GM19238 (cell line): ENCODE results near the gene ZNF557.
"Not testable (repeated sequence)": the region's sequence is repeated elsewhere in the genome, so short reads cannot be mapped to it uniquely, and the experiment has no call there.

Experiments used
- DNase-seq: peaks from one replicate; pipeline ENCODE4 v3.0.0; 2011; ENCODE audit warnings: low spot score; ENCODE audit not compliant: insufficient read length

ZNF557 gene

DNA sequence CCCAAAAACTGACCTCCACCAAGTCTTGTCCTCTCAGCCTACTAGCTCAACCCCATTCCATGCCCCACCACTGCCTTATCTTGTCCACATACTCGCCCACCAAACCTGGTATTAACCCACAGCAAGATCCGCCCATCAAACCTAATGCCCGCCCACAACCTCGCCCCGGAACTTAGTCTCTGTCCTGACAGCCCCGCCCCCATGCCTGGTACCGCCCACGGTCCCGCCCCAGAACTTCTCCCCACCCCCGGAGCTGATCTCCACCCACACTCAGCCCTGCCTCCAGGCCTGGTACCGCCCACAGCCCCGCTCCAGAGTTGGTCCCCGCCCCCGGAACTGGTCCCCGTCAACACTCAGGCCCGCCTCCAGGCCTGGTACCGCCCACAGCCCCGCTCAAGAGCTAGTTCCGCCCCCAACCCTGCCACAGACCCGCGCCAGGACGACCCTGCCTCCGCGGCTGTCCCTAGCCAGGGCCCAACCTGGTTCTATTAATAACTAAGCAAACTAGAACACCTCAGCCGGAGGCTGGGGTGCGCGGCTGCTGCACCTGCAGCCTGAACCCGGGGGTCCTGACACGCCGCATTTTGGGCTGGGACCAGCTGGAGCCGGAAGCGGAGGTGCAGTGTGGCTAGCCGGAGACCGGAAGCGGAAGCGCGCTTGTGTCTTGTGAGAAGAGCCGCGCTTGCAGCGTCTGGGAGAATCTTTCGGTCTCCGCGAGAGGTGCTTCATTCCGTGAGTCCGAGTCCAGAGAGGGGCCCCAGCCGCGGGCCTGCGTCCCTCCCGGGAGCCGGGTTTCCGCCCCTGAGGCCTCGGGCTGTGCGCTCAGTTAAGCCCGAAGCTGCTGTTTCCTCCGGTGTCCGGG, at the start of gene ZNF557:
ZNF557 (plus strand) TSS at position 662 of the 862 bp plus-strand sequence. CDS start 5,372 bp downstream, outside the sequence.
- DNase-seq = peak; percentile 86

DNA sequence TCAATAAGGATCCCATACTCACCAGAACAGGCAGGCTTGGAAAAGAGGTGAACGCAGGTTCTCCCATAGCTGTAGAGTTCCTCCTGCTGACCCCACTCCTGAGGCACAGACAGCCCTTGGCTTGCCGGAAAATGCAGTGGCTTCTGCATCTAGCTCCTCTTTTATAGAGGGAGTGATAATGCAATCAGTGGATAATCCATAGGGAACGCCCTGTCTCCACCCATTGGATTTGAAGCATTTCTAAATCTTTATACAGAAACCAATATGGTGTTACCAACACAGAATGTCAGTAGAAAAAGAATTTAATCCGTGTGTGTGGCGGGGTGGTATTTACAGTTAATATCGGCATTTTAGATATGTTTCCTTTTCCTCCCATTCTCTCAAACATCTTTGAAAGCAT, 48.2 kb upstream of the ZNF557 start, which contains the start of gene MBD3L2B:
MBD3L2B (minus strand) TSS at position 101 of the 400 bp plus-strand sequence; CDS start at position 67, 34 bp downstream.
- not testable (repeated sequence) for DNase-seq

DNA sequence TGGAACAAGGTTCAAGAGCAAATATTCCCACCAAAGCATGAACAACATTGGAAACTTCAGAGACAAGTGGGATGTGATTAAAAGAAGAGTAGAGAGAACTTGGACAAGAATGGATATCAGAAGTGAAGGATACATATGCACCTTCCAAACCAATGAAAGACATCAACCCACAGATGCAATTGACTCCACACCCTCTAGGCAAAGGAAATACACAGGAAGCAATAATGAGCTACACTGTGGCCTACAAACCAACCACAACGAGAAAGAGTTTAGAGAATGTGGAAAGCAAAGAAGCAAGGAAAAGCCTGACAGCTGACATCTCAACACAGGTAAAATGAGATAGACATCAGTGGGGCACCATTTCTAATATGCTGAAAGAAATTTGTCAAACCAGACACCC, 40.7 kb upstream of the ZNF557 start:
- DNase-seq = not testable (repeated sequence)

DNA sequence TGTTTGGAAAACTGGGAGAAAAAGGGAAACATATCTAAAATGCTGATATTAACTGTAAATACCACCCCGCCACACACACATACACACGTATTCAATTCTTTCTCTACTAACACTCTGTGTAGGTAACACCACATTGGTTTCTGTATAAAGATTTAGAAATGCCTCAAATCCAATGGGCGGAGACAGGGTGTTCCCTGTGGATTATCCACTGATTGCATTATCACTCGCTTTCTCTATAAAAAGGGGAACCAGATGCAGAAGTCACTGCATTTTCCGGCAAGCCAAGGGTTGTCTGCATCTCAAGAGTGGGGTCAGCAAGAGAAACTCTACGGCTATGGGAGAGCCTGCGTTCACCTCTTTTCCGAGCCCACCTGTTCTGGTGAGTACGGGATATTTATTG, 39.2 kb upstream of the ZNF557 start, which contains the start of gene MBD3L5:
MBD3L5 (plus strand) TSS at position 301 of the 400 bp plus-strand sequence; CDS start at position 335, 34 bp downstream.
- not testable (repeated sequence) for DNase-seq

GRCh38 chr19:7040079-7040478, 29.4 kb upstream of the ZNF557 start, which contains the start of gene MBD3L4:
TSS of gene MBD3L4 (minus strand) at chr19:7040179. CDS start at chr19:7040144, 35 bp downstream.
- DNase-seq = not testable (repeated sequence)

DNA sequence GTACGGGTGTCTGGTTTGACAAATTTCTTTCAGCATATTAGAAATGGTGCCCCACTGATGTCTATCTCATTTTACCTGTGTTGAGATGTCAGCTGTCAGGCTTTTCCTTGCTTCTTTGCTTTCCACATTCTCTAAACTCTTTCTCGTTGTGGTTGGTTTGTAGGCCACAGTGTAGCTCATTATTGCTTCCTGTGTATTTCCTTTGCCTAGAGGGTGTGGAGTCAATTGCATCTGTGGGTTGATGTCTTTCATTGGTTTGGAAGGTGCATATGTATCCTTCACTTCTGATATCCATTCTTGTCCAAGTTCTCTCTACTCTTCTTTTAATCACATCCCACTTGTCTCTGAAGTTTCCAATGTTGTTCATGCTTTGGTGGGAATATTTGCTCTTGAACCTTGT, 27.9 kb upstream of the ZNF557 start:
- DNase-seq = not testable (repeated sequence)

GRCh38 chr19:7049021-7049420, 20.5 kb upstream of the ZNF557 start, which contains the start of gene MBD3L2:
TSS of gene MBD3L2 (plus strand) at chr19:7049321. CDS start at chr19:7049374, 53 bp downstream.
- not testable (repeated sequence) for DNase-seq

- DNase-seq = not testable (repeated sequence)
Observed at GRCh38 chr19:7051421-7051820, 18.1 kb upstream of the ZNF557 start.

DNA sequence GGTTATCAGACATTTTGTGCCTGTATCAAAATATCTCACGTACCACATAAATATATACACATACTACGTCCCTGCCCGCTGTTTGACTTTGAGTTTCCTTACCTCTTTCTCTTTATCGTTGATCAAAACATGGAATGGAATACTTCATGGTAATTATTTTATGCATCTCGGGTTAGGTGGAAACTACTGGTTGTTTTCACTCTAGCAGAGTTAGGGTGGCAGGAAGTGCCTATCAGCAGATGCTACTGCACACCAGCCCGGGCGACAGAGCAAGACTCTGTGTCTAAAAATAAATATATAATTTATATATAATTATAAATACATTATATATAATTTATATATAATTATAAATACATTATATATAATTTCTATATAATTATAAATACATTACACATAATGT, 16.6 kb upstream of the ZNF557 start:
- DNase-seq = not testable (repeated sequence)

GRCh38 chr19:7054635-7055368, 14.7 kb upstream of the ZNF557 start:
- DNase-seq = not testable (repeated sequence)

- not testable (repeated sequence) for DNase-seq
Observed at GRCh38 chr19:7055679-7056078, 13.8 kb upstream of the ZNF557 start.

DNA sequence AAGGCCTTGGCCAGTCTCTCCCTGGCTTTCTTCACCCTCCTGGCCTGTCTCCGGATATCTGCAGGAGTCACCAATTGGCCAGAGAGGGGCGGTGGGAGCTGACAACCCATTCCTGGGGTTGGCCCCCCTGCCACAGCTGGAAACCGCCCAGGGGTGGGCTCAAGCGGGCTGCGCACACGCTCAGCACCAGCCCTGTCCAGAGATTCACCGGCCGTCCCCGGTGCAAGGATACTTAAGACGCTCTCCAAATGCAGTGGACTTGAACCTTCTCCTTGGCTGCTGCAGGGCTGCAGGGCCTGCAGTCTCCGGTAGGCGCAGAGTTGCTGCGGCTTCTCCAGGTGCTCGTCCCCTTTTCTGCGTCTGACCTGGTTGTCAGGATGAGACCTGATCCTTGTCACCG, 13.1 kb upstream of the ZNF557 start:
- not testable (repeated sequence) for DNase-seq

DNA sequence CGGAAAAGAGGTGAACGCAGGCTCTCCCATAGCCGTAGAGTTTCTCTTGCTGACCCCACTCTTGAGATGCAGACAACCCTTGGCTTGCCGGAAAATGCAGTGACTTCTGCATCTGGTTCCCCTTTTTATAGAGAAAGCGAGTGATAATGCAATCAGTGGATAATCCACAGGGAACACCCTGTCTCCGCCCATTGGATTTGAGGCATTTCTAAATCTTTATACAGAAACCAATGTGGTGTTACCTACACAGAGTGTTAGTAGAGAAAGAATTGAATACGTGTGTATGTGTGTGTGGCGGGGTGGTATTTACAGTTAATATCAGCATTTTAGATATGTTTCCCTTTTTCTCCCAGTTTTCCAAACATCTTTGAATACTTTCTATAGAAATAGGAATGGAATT, 10.9 kb upstream of the ZNF557 start, which contains the start of gene MBD3L3:
MBD3L3 (minus strand) TSS at position 101 of the 400 bp plus-strand sequence; CDS start at position 30, 71 bp downstream.
- not testable (repeated sequence) for DNase-seq

GRCh38 chr19:7059977-7060376, 9.5 kb upstream of the ZNF557 start:
- DNase-seq = not testable (repeated sequence)

DNA sequence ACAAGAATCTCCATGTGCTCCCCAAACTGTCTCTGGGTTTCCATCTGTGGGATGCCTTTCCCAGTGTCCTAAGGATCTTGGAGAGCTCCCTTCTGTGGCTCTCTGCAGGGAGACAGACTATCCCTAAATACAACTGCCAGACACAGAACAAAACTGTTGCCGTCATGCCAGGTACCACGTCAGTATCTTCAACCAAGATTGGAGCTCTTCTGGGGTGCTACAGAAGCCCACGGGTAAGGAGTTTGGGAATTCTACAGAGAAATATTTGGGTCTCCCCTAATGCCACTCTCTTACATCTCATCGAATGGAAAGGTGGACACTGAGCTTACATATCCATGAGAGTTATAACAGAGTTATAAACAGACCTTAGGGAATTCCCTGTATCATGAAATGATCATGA, 6.2 kb upstream of the ZNF557 start:
- no peak for DNase-seq

- DNase-seq = no peak
Observed at GRCh38 chr19:7063764-7064418, 5.6 kb upstream of the ZNF557 start.

DNA sequence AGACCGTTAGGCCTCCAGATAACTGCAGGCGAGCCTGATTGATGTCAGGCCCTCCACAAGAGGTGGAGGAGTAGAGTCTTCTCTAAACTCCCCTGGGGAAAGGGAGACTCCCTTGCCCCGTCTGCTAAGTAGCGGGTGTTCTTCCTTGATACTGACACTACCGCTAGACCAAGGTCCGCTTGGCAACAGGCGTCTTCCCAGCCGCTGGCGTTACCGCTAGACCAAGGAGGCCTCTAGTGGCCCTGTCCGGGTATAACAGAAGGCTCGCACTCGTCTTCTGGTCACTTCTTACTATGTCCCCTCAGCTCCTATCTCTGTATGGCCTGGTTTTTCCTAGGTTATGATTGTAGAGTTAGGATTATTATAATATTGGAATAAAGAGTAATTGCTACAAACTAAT, 2.4 kb upstream of the ZNF557 start:
- not testable (repeated sequence) for DNase-seq

DNA sequence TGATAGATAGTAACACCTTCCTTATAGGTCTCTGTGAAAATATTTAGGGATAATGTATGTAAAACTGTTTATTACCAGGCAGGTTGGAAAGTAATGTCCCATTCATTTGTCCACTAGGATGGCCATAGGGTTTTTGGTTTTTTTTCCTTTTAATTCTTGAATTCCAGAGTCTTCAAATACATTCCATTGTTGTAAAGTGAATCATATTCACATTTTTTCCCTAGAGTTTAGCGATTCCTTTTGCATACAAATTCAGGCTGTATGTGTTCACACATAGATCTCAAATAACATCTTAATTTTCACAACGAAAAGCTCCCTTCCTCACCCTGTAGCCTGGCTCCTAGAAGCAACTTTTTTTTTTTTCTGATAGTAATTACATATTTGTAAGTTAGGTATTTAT, 1.8 kb upstream of the ZNF557 start:
- no peak for DNase-seq

GRCh38 chr19:7068599-7068998, 904 bp upstream of the ZNF557 start:
- no peak for DNase-seq

GRCh38 chr19:7069904-7070226, 362 bp downstream of the ZNF557 start:
- no peak for DNase-seq

DNA sequence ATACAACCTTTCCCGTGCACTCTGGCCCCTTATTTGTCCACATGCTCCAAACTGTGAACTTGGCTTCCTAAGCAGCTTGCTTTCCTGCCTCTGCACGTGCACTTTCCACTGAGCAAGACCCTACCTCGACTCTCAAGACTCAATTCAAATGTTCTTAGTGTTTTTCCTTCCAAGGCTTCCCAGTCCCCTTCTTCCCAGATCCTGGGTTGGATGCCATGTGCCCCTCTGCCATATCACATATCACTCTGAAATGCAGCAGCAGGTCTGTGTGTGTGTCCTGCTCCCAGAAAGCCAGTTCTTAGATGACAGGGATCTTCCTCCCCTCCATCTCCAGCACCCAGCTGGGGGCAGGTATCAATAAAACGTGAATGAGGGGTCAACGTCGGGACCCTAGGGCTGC, 3.0 kb downstream of the ZNF557 start:
- DNase-seq = no peak
